Osteocyte (in vitro differentiated cells): ENCODE results near the gene EBNA1BP2. TPM values are rescaled to one million over a fixed set of nuclear protein-coding genes. Genes with fewer than 3 reads are reported as not detected.

ENCODE experiments used
- DNase-seq: peaks from one replicate; pipeline ENCODE4 v3.0.0; 2021; ENCODE audit warnings: mixed read lengths; ENCODE audit not compliant: unreplicated experiment; ENCODE audit errors: extremely low spot score
- H3K27ac Mint-ChIP-seq: one replicate; pipeline ENCODE4 v1.8.0; 2021; ENCODE audit warnings: mild to moderate bottlenecking, mixed read lengths; ENCODE audit not compliant: unreplicated experiment
- H3K27me3 Mint-ChIP-seq: one replicate; pipeline ENCODE4 v1.8.0; 2021; ENCODE audit warnings: mixed read lengths; ENCODE audit not compliant: unreplicated experiment
- H3K36me3 Mint-ChIP-seq: one replicate; pipeline ENCODE4 v1.8.0; 2021; ENCODE audit warnings: mixed read lengths; ENCODE audit not compliant: unreplicated experiment
- H3K4me1 Mint-ChIP-seq: one replicate; pipeline ENCODE4 v1.8.0; 2021; ENCODE audit warnings: mixed read lengths; ENCODE audit not compliant: unreplicated experiment
- H3K4me3 Mint-ChIP-seq: one replicate; pipeline ENCODE4 v1.8.0; 2021; ENCODE audit warnings: mild to moderate bottlenecking, moderate library complexity, mixed read lengths; ENCODE audit not compliant: unreplicated experiment
- H3K9me3 Mint-ChIP-seq: one replicate; pipeline ENCODE4 v1.8.0; 2021; ENCODE audit warnings: mixed read lengths; ENCODE audit not compliant: unreplicated experiment
- total RNA-seq: library from RNA; stranded (reverse); gene quantifications from 2 replicates; pipeline ENCODE4 v1.2.1, GENCODE V29; 2021
- TF ChIP-seq, protein P1 (sequence below): fragments of 200-600 bp; sonication (generic); IDR thresholded peaks from 2 replicates; pipeline ENCODE4 v1.5.0; 2021; ENCODE audit warnings: antibody characterized with exemption, mild to moderate bottlenecking, moderate library complexity

EBNA1BP2 gene
- total RNA-seq, 1 donor from 2014 or later, result 38.3 TPM

DNA sequence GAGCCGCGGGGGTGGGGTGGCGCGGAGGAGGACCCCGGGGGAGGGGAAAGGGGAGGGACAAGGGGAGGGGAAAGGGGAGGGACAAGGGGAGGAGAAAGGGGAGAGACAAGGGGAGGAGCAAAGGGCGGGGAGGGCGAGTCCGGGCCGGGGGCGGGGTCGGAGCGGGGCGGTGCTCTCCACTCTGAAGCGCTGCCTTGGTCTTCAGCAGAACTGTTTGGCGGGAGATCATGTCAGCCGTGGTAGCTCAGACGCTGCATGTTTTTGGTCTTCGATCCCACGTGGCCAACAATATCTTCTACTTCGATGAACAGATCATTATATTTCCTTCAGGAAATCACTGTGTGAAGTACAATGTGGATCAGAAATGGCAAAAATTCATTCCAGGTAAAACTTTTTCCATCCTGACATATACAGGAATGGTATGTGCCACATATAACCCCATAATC is 460 bp upstream of the EBNA1BP2 start:
- peak; percentile 91 for DNase-seq
- Mint-ChIP-seq H3K27ac (peak overlapping the region; percentile 90), H3K4me1 (peaks cover 21% of the 10 kb centered on the region), H3K9me3 (no peaks in the 10 kb centered on the region), H3K4me3 (peak overlapping the region; percentile 97), H3K27me3 (peaks cover 4% of the 10 kb centered on the region), H3K36me3 (peaks cover 22% of the 10 kb centered on the region)
- TF ChIP-seq, protein P1, sequence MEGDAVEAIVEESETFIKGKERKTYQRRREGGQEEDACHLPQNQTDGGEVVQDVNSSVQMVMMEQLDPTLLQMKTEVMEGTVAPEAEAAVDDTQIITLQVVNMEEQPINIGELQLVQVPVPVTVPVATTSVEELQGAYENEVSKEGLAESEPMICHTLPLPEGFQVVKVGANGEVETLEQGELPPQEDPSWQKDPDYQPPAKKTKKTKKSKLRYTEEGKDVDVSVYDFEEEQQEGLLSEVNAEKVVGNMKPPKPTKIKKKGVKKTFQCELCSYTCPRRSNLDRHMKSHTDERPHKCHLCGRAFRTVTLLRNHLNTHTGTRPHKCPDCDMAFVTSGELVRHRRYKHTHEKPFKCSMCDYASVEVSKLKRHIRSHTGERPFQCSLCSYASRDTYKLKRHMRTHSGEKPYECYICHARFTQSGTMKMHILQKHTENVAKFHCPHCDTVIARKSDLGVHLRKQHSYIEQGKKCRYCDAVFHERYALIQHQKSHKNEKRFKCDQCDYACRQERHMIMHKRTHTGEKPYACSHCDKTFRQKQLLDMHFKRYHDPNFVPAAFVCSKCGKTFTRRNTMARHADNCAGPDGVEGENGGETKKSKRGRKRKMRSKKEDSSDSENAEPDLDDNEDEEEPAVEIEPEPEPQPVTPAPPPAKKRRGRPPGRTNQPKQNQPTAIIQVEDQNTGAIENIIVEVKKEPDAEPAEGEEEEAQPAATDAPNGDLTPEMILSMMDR, result no peak

DNA sequence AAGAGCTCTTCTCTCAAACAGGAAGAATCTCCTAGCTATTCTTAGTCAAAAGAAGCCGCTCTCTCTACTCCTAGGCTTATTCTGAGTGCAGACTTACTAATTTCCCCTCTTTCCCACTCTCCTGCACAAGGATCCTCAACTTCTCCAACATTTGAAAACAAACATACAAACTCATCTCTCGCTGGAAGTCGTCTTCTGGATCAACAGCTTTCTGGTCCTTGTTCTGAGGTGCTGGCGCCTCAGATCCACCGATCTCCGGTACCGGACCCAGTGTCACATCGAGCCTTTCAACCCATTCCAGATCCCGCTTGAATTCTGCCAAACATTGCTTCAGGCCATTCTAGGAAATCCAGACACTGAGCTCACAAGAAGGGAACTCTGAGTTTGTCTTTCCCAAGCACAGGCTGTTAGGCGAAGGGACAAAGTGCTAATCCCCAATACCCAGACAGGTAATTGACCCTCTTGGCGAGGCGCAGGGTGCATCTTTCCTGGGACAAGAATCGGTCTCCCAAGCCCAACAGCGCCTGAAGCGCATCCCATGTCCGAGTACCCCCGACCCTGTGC is 696 bp downstream of the EBNA1BP2 start:
- Mint-ChIP-seq H3K27me3 (no peaks in the 10 kb centered on the region), H3K4me1 (peaks cover 21% of the 10 kb centered on the region), H3K4me3 (peak overlapping the region; percentile 97), H3K9me3 (no peaks in the 10 kb centered on the region), H3K36me3 (peaks cover 30% of the 10 kb centered on the region), H3K27ac (peak overlapping the region; percentile 90)
- no peak for DNase-seq
- TF ChIP-seq, protein P1, result no peak

DNA sequence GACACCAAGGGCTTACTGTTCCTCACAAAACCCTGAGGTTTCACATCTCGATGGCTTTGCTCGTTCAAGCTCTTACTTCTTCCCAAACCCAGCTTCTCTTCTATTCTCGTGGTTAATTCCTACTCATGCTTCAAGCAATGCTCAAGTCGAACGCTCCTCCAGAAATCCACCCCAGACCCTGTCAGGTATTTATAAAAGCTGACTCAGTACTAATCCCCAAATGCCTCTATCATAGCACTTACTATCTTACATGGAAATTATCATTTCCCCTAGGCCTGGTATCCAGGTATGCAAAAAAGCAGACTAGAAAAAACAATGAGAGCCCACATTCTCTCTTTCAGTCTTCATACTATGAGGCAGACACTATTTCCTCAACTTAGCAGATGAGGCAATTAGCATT is 6.3 kb downstream of the EBNA1BP2 start:
- H3K36me3 Mint-ChIP-seq, result peaks cover 52% of the 10 kb centered on the region
- no peak for DNase-seq
- H3K27ac Mint-ChIP-seq, result no peak overlapping the region
- TF ChIP-seq, protein P1, result no peak
- no peaks in the 10 kb centered on the region for H3K9me3 Mint-ChIP-seq
- H3K27me3 Mint-ChIP-seq, result no peaks in the 10 kb centered on the region
- H3K4me3 Mint-ChIP-seq, result no peak overlapping the region
- peaks cover 8% of the 10 kb centered on the region for H3K4me1 Mint-ChIP-seq

DNA sequence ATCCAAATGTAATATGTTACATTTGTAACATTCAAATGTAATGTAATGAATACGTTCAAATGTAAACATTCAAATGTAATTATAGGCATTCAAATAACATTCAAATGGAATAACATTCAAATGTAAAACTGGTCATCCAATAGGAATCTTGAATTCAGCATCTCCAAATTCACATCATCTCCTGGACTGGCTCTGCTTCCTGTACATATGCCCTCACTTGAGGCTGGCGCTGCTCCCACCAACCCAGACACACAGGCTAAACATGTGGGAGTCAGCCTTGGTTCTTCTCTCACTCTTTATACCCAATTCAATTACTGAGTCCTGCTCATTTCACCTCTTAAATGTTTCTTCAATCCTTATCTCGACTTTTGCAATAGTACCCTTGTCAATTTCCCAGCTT is 6.9 kb downstream of the EBNA1BP2 start:
- DNase-seq, result no peak
- Mint-ChIP-seq H3K4me1 (peaks cover 2% of the 10 kb centered on the region), H3K9me3 (no peaks in the 10 kb centered on the region), H3K4me3 (no peak overlapping the region), H3K27me3 (no peaks in the 10 kb centered on the region), H3K27ac (no peak overlapping the region), H3K36me3 (peaks cover 52% of the 10 kb centered on the region)
- TF ChIP-seq, protein P1, result no peak

DNA sequence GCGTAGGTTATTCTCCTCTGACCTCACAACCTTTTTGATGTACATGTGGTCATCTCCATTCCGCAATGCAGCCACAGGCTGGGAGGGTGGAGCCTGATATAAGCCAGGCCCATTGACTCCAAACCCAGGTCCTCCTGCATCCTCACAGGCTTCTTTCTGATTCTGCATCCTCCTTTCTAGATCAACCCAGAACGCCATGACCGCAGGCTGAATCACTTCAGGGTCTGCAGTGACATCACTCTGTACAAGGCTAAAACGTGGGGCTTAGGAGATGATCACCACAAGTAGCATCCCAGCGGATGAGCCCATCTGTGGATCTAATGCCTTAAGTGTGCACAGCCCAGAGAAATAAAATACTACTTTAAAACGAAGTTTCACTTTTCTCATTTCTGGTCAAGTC is 16.1 kb downstream of the EBNA1BP2 start:
- no peaks in the 10 kb centered on the region for H3K4me1 Mint-ChIP-seq
- H3K9me3 Mint-ChIP-seq, result no peaks in the 10 kb centered on the region
- H3K27me3 Mint-ChIP-seq, result no peaks in the 10 kb centered on the region
- no peaks in the 10 kb centered on the region for H3K36me3 Mint-ChIP-seq
- DNase-seq, result no peak
- TF ChIP-seq, protein P1, result no peak
- no peak overlapping the region for H3K4me3 Mint-ChIP-seq
- no peak overlapping the region for H3K27ac Mint-ChIP-seq
